ENCODE results near the gene TNNT3. TPM values are rescaled to one million over a fixed set of nuclear protein-coding genes. Genes with fewer than 3 reads are reported as not detected.

TNNT3 gene
- total RNA-seq, 1 experiment from 2014 or later, result not detected

- intact Hi-C loops (cut with micrococcal nuclease), result no loop called here
- Histone ChIP-seq H3K79me2 (ENCODE audit: low read length) (no peaks in the 10 kb centered on the region), H3F3A (ENCODE audit: low read length, unreplicated experiment) (no peaks in the 10 kb centered on the region), H3K9ac (ENCODE audit: low read length) (no peak overlapping the region), H2AFZ (ENCODE audit: low read length) (no peak overlapping the region), H3K36me3 (ENCODE audit: low read depth, low read length) (no peaks in the 10 kb centered on the region), H3K4me2 (ENCODE audit: low read length) (no peak overlapping the region), H3K9me3 (ENCODE audit: low read length) (no peaks in the 10 kb centered on the region), H3K27me3 (ENCODE audit: low read length) (no peaks in the 10 kb centered on the region; the same call in 1 of the 2 replicates), H3K27ac (ENCODE audit: low read length) (no peak overlapping the region), H3K4me3 (ENCODE audit: low read length) (no peak overlapping the region), H4K20me1 (ENCODE audit: low read length) (no peaks in the 10 kb centered on the region), H3K9me2 (replicated peaks; ENCODE audit: low read length) (no peaks in the 10 kb centered on the region), H3K4me1 (ENCODE audit: insufficient read depth, low read length) (no peaks in the 10 kb centered on the region)
- BruUV-seq (replicated peaks), result no TSS peak
- POLR2A ChIA-PET (ENCODE audit: unreplicated experiment), result no interaction called here
- DNase-seq, result no peak
- TF ChIP-seq EZH2phosphoT487 (IDR thresholded peaks at IDR 0.05; ENCODE audit: borderline replicate concordance, low read length), result no peak
- no peak for TF ChIP-seq CTCF (conservative IDR thresholded peaks at IDR 0.05; ENCODE audit: low read depth, low read length)
- TF ChIP-seq EZH2 (IDR thresholded peaks at IDR 0.05; ENCODE audit: low read length, unreplicated experiment), result no peak
- no peak for ATAC-seq
- CTCF ChIA-PET, result no interaction called here
Measured at GRCh38 chr11:1887451-1888346, 31.8 kb upstream of the TNNT3 start.

GRCh38 chr11:1888347-1888753 lies 31.2 kb upstream of the TNNT3 start:
- no peak for ATAC-seq
- no peaks in the 10 kb centered on the region for H3K4me1 ChIP-seq (ENCODE audit: insufficient read depth, low read length)

GRCh38 chr11:1888811-1889210 lies 30.7 kb upstream of the TNNT3 start:
- Histone ChIP-seq H3F3A (ENCODE audit: low read length, unreplicated experiment) (no peaks in the 10 kb centered on the region), H3K9ac (ENCODE audit: low read length) (no peak overlapping the region), H3K4me3 (ENCODE audit: low read length) (no peak overlapping the region), H3K79me2 (ENCODE audit: low read length) (no peaks in the 10 kb centered on the region), H3K27me3 (ENCODE audit: low read length) (no peaks in the 10 kb centered on the region; the same call in 1 of the 2 replicates), H4K20me1 (ENCODE audit: low read length) (no peaks in the 10 kb centered on the region), H2AFZ (ENCODE audit: low read length) (no peak overlapping the region), H3K9me2 (replicated peaks; ENCODE audit: low read length) (no peaks in the 10 kb centered on the region), H3K4me2 (ENCODE audit: low read length) (no peak overlapping the region), H3K36me3 (ENCODE audit: low read depth, low read length) (no peaks in the 10 kb centered on the region), H3K27ac (ENCODE audit: low read length) (no peak overlapping the region), H3K4me1 (ENCODE audit: insufficient read depth, low read length) (no peaks in the 10 kb centered on the region), H3K9me3 (ENCODE audit: low read length) (no peaks in the 10 kb centered on the region)
- ChIA-PET CTCF (no interaction called here), POLR2A (ENCODE audit: unreplicated experiment) (no interaction called here)
- intact Hi-C loops (cut with micrococcal nuclease), result no loop called here
- no peak for TF ChIP-seq EZH2phosphoT487 (IDR thresholded peaks at IDR 0.05; ENCODE audit: borderline replicate concordance, low read length)
- no peak for TF ChIP-seq CTCF (conservative IDR thresholded peaks at IDR 0.05; ENCODE audit: low read depth, low read length)
- no peak for TF ChIP-seq EZH2 (IDR thresholded peaks at IDR 0.05; ENCODE audit: low read length, unreplicated experiment)
- BruUV-seq (replicated peaks), result no TSS peak
- DNase-seq (no peak), ATAC-seq (no peak)

More at GRCh38 chr11:1888347-1888753, 31.2 kb upstream of the TNNT3 start:
- intact Hi-C loops (cut with micrococcal nuclease), result no loop called here
- no peak for DNase-seq
- no peaks in the 10 kb centered on the region for H3K79me2 ChIP-seq (ENCODE audit: low read length)
- no peaks in the 10 kb centered on the region for H4K20me1 ChIP-seq (ENCODE audit: low read length)
- no TSS peak for BruUV-seq (replicated peaks)
- no peaks in the 10 kb centered on the region for H3K9me3 ChIP-seq (ENCODE audit: low read length)
- H3K4me3 ChIP-seq (ENCODE audit: low read length), result no peak overlapping the region
- H3K27me3 ChIP-seq (ENCODE audit: low read length), result no peaks in the 10 kb centered on the region; the same call in 1 of the 2 replicates
- no peaks in the 10 kb centered on the region for H3F3A ChIP-seq (ENCODE audit: low read length, unreplicated experiment)
- TF ChIP-seq EZH2phosphoT487 (IDR thresholded peaks at IDR 0.05; ENCODE audit: borderline replicate concordance, low read length), result no peak
- H3K4me2 ChIP-seq (ENCODE audit: low read length), result no peak overlapping the region
- H2AFZ ChIP-seq (ENCODE audit: low read length), result no peak overlapping the region
- no peak overlapping the region for H3K27ac ChIP-seq (ENCODE audit: low read length)
- H3K9me2 ChIP-seq (replicated peaks; ENCODE audit: low read length), result no peaks in the 10 kb centered on the region
- POLR2A ChIA-PET (ENCODE audit: unreplicated experiment), result no interaction called here
- CTCF ChIA-PET, result no interaction called here
- H3K9ac ChIP-seq (ENCODE audit: low read length), result no peak overlapping the region
- H3K36me3 ChIP-seq (ENCODE audit: low read depth, low read length), result no peaks in the 10 kb centered on the region
